Stomach (tissue), 4 donors: ENCODE measurements around the gene ERG.

Source experiments
- POLR2AphosphoS5 ChIP-seq, 3 donors: sonication (generic); formaldehyde crosslinking; IDR thresholded peaks; one replicate each; pipeline ENCODE4 v1.6.1; 2016; ENCODE audit warnings: antibody characterized with exemption in 3 of 3
- TF ChIP-seq, protein P1 (sequence below), 7 experiments: fragments of 450-650 bp in 4 of 7; fragments of 200-600 bp in 3 of 7; sonication (generic) in 3 of 7; IDR thresholded peaks; one replicate each; pipeline ENCODE4 v1.5.1; 2016 to 2019; ENCODE audit warnings: antibody characterized with exemption in 7 of 7, control low read depth in 2 of 7, mild to moderate bottlenecking in 1 of 7

DNA sequence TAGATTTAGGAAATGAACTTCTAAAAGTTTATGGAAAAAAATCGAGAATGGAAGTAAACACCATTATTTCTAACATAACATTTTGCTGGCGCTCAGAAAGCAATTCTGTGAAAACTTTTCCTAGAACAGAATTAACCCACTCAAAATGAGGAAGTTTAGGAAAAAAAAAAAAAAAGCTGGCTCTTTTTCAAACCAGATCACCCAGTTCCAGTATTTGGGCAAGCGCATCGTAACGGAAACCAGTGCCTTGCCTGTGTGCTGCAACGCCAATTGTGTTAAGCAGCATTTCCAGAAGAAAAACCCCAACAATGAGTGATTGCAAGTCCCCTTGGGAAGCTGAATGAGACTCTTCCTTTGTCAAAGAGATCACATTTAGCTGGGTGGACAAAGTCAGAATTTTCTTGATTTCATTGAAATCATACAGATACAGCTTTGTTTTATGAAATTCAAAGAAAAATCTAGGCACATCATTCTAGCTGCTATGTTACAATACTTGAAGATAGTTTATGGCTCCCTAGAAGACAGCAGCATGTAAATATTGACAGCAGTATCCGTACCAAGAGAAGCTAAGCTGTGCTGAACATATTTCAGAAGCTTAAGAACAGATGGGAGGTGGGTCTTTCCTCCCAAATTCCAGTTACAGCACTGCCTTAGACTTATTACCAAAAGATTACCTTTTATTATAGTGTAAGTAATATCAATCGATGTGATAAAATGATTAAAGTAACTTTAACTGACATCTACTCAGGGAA, 113.4 kb downstream of the ERG start:
- TF ChIP-seq, protein P1, sequence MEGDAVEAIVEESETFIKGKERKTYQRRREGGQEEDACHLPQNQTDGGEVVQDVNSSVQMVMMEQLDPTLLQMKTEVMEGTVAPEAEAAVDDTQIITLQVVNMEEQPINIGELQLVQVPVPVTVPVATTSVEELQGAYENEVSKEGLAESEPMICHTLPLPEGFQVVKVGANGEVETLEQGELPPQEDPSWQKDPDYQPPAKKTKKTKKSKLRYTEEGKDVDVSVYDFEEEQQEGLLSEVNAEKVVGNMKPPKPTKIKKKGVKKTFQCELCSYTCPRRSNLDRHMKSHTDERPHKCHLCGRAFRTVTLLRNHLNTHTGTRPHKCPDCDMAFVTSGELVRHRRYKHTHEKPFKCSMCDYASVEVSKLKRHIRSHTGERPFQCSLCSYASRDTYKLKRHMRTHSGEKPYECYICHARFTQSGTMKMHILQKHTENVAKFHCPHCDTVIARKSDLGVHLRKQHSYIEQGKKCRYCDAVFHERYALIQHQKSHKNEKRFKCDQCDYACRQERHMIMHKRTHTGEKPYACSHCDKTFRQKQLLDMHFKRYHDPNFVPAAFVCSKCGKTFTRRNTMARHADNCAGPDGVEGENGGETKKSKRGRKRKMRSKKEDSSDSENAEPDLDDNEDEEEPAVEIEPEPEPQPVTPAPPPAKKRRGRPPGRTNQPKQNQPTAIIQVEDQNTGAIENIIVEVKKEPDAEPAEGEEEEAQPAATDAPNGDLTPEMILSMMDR (IDR thresholded peaks at IDR 0.05) = no peak
- no peak for TF ChIP-seq POLR2AphosphoS5 (IDR thresholded peaks at IDR 0.05)
